Neural cell (in vitro differentiated cells): ENCODE data around the gene RFC2.

Experiments used
- EZH2 ChIP-seq: fragments of 200-600, 300-800 bp; shearing (Covaris generic), sonication (generic); IDR thresholded peaks from 2 replicates; pipeline ENCODE4 v1.6.1; 2014; ENCODE audit warnings: antibody characterized with exemption, low read length, borderline replicate concordance, mild to moderate bottlenecking; ENCODE audit not compliant: insufficient read depth, poor library complexity, severe bottlenecking
- MXI1 ChIP-seq: fragments of 450-650 bp; conservative IDR thresholded peaks from 2 replicates; pipeline ENCODE4 v1.6.1; 2014; ENCODE audit warnings: antibody characterized with exemption, mild to moderate bottlenecking; ENCODE audit not compliant: poor library complexity, severe bottlenecking
- POLR2AphosphoS5 ChIP-seq: IDR thresholded peaks from 2 replicates; pipeline ENCODE4 v1.6.1; 2012
- TF ChIP-seq, protein P1 (sequence below): fragments of 450-650 bp; IDR thresholded peaks from 2 replicates; pipeline ENCODE4 v1.5.1; 2014; ENCODE audit warnings: antibody characterized with exemption, mild to moderate bottlenecking, moderate library complexity; ENCODE audit not compliant: poor library complexity, severe bottlenecking

DNA sequence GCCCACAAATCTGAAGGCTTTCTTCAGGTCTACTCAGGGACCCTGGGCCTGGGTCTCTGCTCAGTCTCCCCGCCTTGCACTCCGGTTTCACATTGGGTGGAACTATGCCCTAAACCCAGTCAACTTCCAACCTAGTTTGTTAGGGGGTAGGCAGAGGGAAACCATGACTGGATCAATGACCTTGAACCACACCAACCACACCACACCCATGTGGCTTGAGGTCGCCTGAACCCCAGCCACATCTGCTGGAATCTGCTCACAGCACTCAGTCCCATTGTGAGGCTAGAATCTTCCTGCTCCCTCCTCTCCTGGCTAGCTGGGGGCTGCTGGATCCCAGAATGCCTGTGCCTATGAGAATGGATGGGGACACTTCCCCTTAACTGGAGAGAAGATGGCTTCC, 17.9 kb downstream of the RFC2 start:
- TF ChIP-seq, protein P1, sequence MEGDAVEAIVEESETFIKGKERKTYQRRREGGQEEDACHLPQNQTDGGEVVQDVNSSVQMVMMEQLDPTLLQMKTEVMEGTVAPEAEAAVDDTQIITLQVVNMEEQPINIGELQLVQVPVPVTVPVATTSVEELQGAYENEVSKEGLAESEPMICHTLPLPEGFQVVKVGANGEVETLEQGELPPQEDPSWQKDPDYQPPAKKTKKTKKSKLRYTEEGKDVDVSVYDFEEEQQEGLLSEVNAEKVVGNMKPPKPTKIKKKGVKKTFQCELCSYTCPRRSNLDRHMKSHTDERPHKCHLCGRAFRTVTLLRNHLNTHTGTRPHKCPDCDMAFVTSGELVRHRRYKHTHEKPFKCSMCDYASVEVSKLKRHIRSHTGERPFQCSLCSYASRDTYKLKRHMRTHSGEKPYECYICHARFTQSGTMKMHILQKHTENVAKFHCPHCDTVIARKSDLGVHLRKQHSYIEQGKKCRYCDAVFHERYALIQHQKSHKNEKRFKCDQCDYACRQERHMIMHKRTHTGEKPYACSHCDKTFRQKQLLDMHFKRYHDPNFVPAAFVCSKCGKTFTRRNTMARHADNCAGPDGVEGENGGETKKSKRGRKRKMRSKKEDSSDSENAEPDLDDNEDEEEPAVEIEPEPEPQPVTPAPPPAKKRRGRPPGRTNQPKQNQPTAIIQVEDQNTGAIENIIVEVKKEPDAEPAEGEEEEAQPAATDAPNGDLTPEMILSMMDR, result no peak
- TF ChIP-seq POLR2AphosphoS5 (no peak), EZH2 (no peak), MXI1 (no peak)
